Nephron progenitor cell (in vitro differentiated cells): Measurements from ENCODE around the gene VPS13D.

ENCODE experiments used
- DNase-seq: peaks from one replicate; pipeline ENCODE4 v3.0.0; 2021
- H3K27ac Mint-ChIP-seq: 2 replicates; pipeline ENCODE4 v1.8.0; 2021; ENCODE audit warnings: mild to moderate bottlenecking, moderate library complexity, mixed read lengths
- H3K27me3 Mint-ChIP-seq: 2 replicates; pipeline ENCODE4 v1.8.0; 2021; ENCODE audit warnings: mild to moderate bottlenecking, low read depth, mixed read lengths; ENCODE audit not compliant: poor library complexity
- H3K36me3 Mint-ChIP-seq: 2 replicates; pipeline ENCODE4 v1.8.0; 2021; ENCODE audit warnings: low read depth, mixed read lengths
- H3K4me1 Mint-ChIP-seq: 2 replicates; pipeline ENCODE4 v1.8.0; 2021; ENCODE audit warnings: mixed read lengths
- H3K4me3 Mint-ChIP-seq: 2 replicates; pipeline ENCODE4 v1.8.0; 2021; ENCODE audit warnings: mild to moderate bottlenecking, moderate library complexity, mixed read lengths
- H3K9me3 Mint-ChIP-seq: 2 replicates; pipeline ENCODE4 v1.8.0; 2021; ENCODE audit warnings: mild to moderate bottlenecking, moderate library complexity, mixed read lengths
- CTCF ChIP-seq: fragments of 200-600 bp; sonication (generic); IDR thresholded peaks from 2 replicates; pipeline ENCODE4 v1.5.0; 2021; ENCODE audit warnings: antibody characterized with exemption

VPS13D gene

GRCh38 chr1:12276225-12276624 lies 46.4 kb downstream of the VPS13D start:
- no peaks in the 10 kb centered on the region for H3K27me3 Mint-ChIP-seq
- H3K27ac Mint-ChIP-seq, result no peak overlapping the region
- DNase-seq, result peak; percentile 50
- H3K36me3 Mint-ChIP-seq, result peaks cover 45% of the 10 kb centered on the region
- H3K4me3 Mint-ChIP-seq, result no peak overlapping the region
- peak; percentile 71 for TF ChIP-seq CTCF
- H3K4me1 Mint-ChIP-seq, result peaks cover 11% of the 10 kb centered on the region
- H3K9me3 Mint-ChIP-seq, result no peaks in the 10 kb centered on the region

DNA sequence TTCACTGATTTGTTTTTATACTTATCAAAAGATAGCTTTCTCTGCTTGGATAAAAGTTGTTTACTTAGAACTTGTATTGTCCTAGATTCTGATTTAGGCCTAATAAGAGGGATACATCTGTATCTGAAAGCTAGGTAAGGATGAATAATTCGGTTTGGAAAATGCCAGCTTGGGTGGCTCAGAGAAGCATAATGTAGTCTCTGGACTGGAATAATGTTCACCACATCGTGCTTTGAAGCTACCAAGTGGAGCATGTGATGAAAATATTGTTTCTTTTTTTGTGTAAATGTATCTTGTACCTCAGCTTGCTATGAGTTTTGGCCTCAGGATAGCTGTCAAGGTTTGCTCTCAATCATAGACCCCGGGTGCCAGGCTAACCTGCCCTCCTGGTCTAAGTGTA lies 49.2 kb downstream of the VPS13D start:
- Mint-ChIP-seq H3K27me3 (no peaks in the 10 kb centered on the region), H3K4me1 (peaks cover 11% of the 10 kb centered on the region), H3K4me3 (no peak overlapping the region), H3K36me3 (peaks cover 42% of the 10 kb centered on the region), H3K9me3 (no peaks in the 10 kb centered on the region), H3K27ac (peak overlapping the region; percentile 30)
- no peak for DNase-seq
- TF ChIP-seq CTCF, result no peak

- no peak overlapping the region for H3K4me3 Mint-ChIP-seq
- peaks cover 42% of the 10 kb centered on the region for H3K36me3 Mint-ChIP-seq
- no peak for DNase-seq
- H3K27ac Mint-ChIP-seq, result no peak overlapping the region
- no peaks in the 10 kb centered on the region for H3K27me3 Mint-ChIP-seq
- no peak for TF ChIP-seq CTCF
- H3K4me1 Mint-ChIP-seq, result peaks cover 11% of the 10 kb centered on the region
- H3K9me3 Mint-ChIP-seq, result no peaks in the 10 kb centered on the region
Observed at GRCh38 chr1:12279728-12280464, 50.1 kb downstream of the VPS13D start.

DNA sequence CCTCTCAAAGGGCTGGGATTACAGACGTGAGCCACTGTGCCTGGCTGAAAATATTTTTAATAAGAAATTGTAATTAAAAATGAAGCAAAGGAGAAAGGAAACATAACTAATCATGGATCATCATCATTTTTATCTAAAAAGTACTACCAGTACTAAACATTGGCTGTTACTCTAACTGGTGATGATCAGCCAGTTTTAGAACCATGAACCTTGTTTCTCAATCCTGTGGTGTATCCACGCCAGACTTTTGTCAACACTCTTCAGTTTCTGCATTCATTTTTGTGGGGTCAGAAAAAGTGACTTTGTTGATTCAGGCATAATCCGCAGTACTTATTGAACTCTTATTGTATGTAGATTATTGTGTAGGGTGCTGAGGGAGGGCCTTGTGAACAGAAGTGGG lies 52.3 kb downstream of the VPS13D start:
- no peak overlapping the region for H3K27ac Mint-ChIP-seq
- no peak overlapping the region for H3K4me3 Mint-ChIP-seq
- no peak for TF ChIP-seq CTCF

GRCh38 chr1:12284486-12284885 lies 54.7 kb downstream of the VPS13D start:
- no peak for TF ChIP-seq CTCF
- DNase-seq, result no peak
- no peak overlapping the region for H3K4me3 Mint-ChIP-seq
- H3K27me3 Mint-ChIP-seq, result no peaks in the 10 kb centered on the region
- no peak overlapping the region for H3K27ac Mint-ChIP-seq
- no peaks in the 10 kb centered on the region for H3K9me3 Mint-ChIP-seq
- no peaks in the 10 kb centered on the region for H3K4me1 Mint-ChIP-seq
- H3K36me3 Mint-ChIP-seq, result peaks cover 26% of the 10 kb centered on the region

More for the DNA sequence above, 52.3 kb downstream of the VPS13D start:
- no peaks in the 10 kb centered on the region for H3K4me1 Mint-ChIP-seq
- DNase-seq, result no peak
- no peaks in the 10 kb centered on the region for H3K9me3 Mint-ChIP-seq
- no peaks in the 10 kb centered on the region for H3K27me3 Mint-ChIP-seq
- H3K36me3 Mint-ChIP-seq, result peaks cover 36% of the 10 kb centered on the region
